Activated CD4-positive, alpha-beta memory T cell treated with anti-CD3 and anti-CD28 coated beads for 36 hours (primary cell): ENCODE data around the gene SCN10A. TPM values are rescaled to one million over a fixed set of nuclear protein-coding genes. Genes with fewer than 3 reads are reported as not detected.

Source experiments
- CTCF ChIA-PET: fragments of 350-600 bp; sonication (Branson Sonifier 250); formaldehyde crosslinking; loops from one replicate; lab custom pipeline; 2021; ENCODE audit warnings: antibody characterized with exemption, inconsistent platforms; lab: Charles Lee
- POLR2A ChIA-PET: fragments of 350-600 bp; sonication (Branson Sonifier 250); formaldehyde crosslinking; loops from one replicate; lab custom pipeline; 2021; ENCODE audit warnings: antibody characterized with exemption; lab: Charles Lee
- DNase-seq: peaks from one replicate; pipeline ENCODE4 v3.0.0-alpha.2; 2020
- H3K27ac Mint-ChIP-seq: one replicate; pipeline ENCODE4 v1.8.0; 2021; ENCODE audit warnings: mixed read lengths
- H3K27me3 Mint-ChIP-seq: one replicate; pipeline ENCODE4 v1.8.0; 2021; ENCODE audit warnings: mixed read lengths
- H3K36me3 Mint-ChIP-seq: one replicate; pipeline ENCODE4 v1.8.0; 2021; ENCODE audit warnings: mixed read lengths
- H3K4me1 Mint-ChIP-seq: one replicate; pipeline ENCODE4 v1.8.0; 2021; ENCODE audit warnings: low read depth, mixed read lengths
- H3K4me3 Mint-ChIP-seq: one replicate; pipeline ENCODE4 v1.8.0; 2021; ENCODE audit warnings: mild to moderate bottlenecking, mixed read lengths
- H3K9me3 Mint-ChIP-seq: one replicate; pipeline ENCODE4 v1.8.0; 2021; ENCODE audit warnings: mixed read lengths
- intact Hi-C: fragments of 100-400 bp; cut with micrococcal nuclease; formaldehyde crosslinking; loops from one replicate; pipeline ENCODE4 v1.15.1; 2023
- total RNA-seq, 2 experiments: library from RNA; stranded (reverse); gene quantifications; one replicate each; pipeline ENCODE4 v1.2.3, GENCODE V29; 2021

The SCN10A gene
- total RNA-seq, 2 experiments from 2014 or later, result not detected

GRCh38 chr3:38648024-38648658, 167.9 kb downstream of the SCN10A start:
- intact Hi-C loops, result loop anchor here (5.0 kb wide), 1 partner anchor 301 kb away; the partner anchor contains the start of gene XYLB
- POLR2A ChIA-PET, result no interaction called here

GRCh38 chr3:38647217-38647970, 168.6 kb downstream of the SCN10A start:
- DNase-seq, result no peak
- CTCF ChIA-PET, result interaction anchor here (0.9 to 3.7 kb wide), 12 partner anchors 8 to 591 kb away, joined by 3 to 18 read pairs (median 4); partner anchors contain the start of gene EXOG
- no peaks in the 10 kb centered on the region for H3K9me3 Mint-ChIP-seq
- intact Hi-C loops, result loop anchor here (5.0 kb wide), 1 partner anchor 300 kb away; the partner anchor contains the start of gene XYLB
- H3K27me3 Mint-ChIP-seq, result peaks cover 9% of the 10 kb centered on the region
- H3K4me1 Mint-ChIP-seq, result peaks cover 6% of the 10 kb centered on the region
- H3K4me3 Mint-ChIP-seq, result no peak overlapping the region
- no peaks in the 10 kb centered on the region for H3K36me3 Mint-ChIP-seq
- POLR2A ChIA-PET, result no interaction called here
- H3K27ac Mint-ChIP-seq, result no peak overlapping the region

More at GRCh38 chr3:38648024-38648658, 167.9 kb downstream of the SCN10A start:
- DNase-seq, result no peak
- CTCF ChIA-PET, result interaction anchor here (1.8 to 3.7 kb wide), 3 partner anchors 127 to 352 kb away, joined by 7 to 18 read pairs (median 15); no protein-coding TSS in a partner anchor
- no peak overlapping the region for H3K27ac Mint-ChIP-seq
- peaks cover 6% of the 10 kb centered on the region for H3K4me1 Mint-ChIP-seq
- H3K27me3 Mint-ChIP-seq, result peaks cover 10% of the 10 kb centered on the region
- H3K9me3 Mint-ChIP-seq, result no peaks in the 10 kb centered on the region
- H3K4me3 Mint-ChIP-seq, result peak overlapping the region; percentile 59
- H3K36me3 Mint-ChIP-seq, result no peaks in the 10 kb centered on the region

Other genes with a start within 250 kb of the SCN10A start
- gene SCN5A, start 166.5 kb downstream of the SCN10A start, total RNA-seq, result under 1 TPM; 0.12 to 0.34 TPM
- under 1 TPM; 0.02 to 0.05 TPM for gene SCN11A, start 235.7 kb upstream of the SCN10A start, total RNA-seq
- gene WDR48, start 235.8 kb upstream of the SCN10A start, total RNA-seq, result 10 to 100 TPM; 38.5 to 43.8 TPM